A549 treated with dexamethasone at 1 μM for 4 hours (cell line): ENCODE data around the gene CUX1. TPM values are rescaled to one million over a fixed set of nuclear protein-coding genes. Genes with fewer than 3 reads are reported as not detected.

Experiments
- total RNA-seq: library from RNA; stranded (reverse); fragments of 200-300 nt; extraction: Qiagen RNA extraction; gene quantifications from 5 replicates; pipeline ENCODE4 v1.2.3, GENCODE V29; 2022

CUX1 gene
- 36.9 to 52.4 TPM (median 49.7 TPM) in 5 replicates for total RNA-seq

GRCh38 chr7:101817471-101818286, at the start of gene CUX1:
TSS of gene CUX1 (plus strand) at chr7:101817626. CDS start at chr7:101817640, 14 bp downstream.

GRCh38 chr7:102286237-102287110, 469.0 kb downstream of the CUX1 start, which contains the start of gene SH2B2:
TSS of gene SH2B2 (plus strand) at chr7:102286868. CDS start at chr7:102300551, 13,683 bp downstream.

Other genes starting within 250 kb of the CUX1 start
- not detected in 5 replicates for gene MYL10, start 188.3 kb upstream of the CUX1 start, total RNA-seq